B cell (primary cell): ENCODE data around the gene CCDC80. TPM values are rescaled to one million over a fixed set of nuclear protein-coding genes. Genes with fewer than 3 reads are reported as not detected.

Source experiments
- ATAC-seq: fragments of 200-7000 bp; cut with Tn5 transposase; one replicate; pipeline ENCODE4 v1.10.0; 2021; ENCODE audit warnings: low read depth, mild to moderate bottlenecking, moderate number of reproducible peaks, moderate library complexity
- CTCF ChIA-PET: fragments of 350-600 bp; sonication (Branson Sonifier 250); formaldehyde crosslinking; loops from one replicate; lab custom pipeline; 2021; ENCODE audit warnings: antibody characterized with exemption, inconsistent platforms; lab: Charles Lee
- POLR2A ChIA-PET: fragments of 350-600 bp; sonication (Branson Sonifier 250); formaldehyde crosslinking; loops from one replicate; lab custom pipeline; 2021; ENCODE audit warnings: antibody characterized with exemption; lab: Charles Lee
- DNase-seq: peaks from one replicate; pipeline ENCODE4 v3.0.0; 2013
- H2AFZ ChIP-seq: 2 replicates; pipeline ENCODE4 v1.6.1; 2012; ENCODE audit warnings: mild to moderate bottlenecking, low read depth, low read length; ENCODE audit not compliant: insufficient read depth, poor library complexity, severe bottlenecking
- H3K27ac ChIP-seq, 2 donors: 1 replicate in 1 of 2; 2 replicates in 1 of 2; pipeline ENCODE4 v1.5.1; 2012 to 2013; ENCODE audit warnings: low read length in 2 of 2, mild to moderate bottlenecking in 2 of 2, moderate library complexity in 1 of 2
- H3K27me3 ChIP-seq, 4 experiments: fragments of 200-600 bp in 1 of 4; sonication (generic) in 1 of 4; replicated peaks in 1 of 4; 1 replicate in 2 of 4; 2 replicates in 2 of 4; pipeline versions ENCODE4 v1.6.1 to v1.7.0; 2013 to 2016; ENCODE audit warnings: low read length in 3 of 4, mild to moderate bottlenecking in 2 of 4, mixed read lengths in 1 of 4, moderate library complexity in 1 of 4; ENCODE audit not compliant: insufficient read depth in 4 of 4, control insufficient read depth in 3 of 4; ENCODE audit errors: control extremely low read depth in 1 of 4
- H3K36me3 ChIP-seq, 2 experiments: replicated peaks in 1 of 2; 1 replicate in 1 of 2; 2 replicates in 1 of 2; pipeline versions ENCODE4 v1.6.1 to v1.7.1; 2013; ENCODE audit warnings: low read length in 1 of 2; ENCODE audit not compliant: insufficient read depth in 2 of 2, control insufficient read depth in 1 of 2; ENCODE audit errors: control extremely low read depth in 1 of 2, extremely low read depth in 1 of 2
- H3K4me1 ChIP-seq, 2 donors: fragments of 200-600 bp in 1 of 2; sonication (generic) in 1 of 2; 1 replicate in 1 of 2; 2 replicates in 1 of 2; pipeline versions ENCODE4 v1.5.1 to v1.6.1; 2013 to 2017; ENCODE audit warnings: low read length in 2 of 2; ENCODE audit not compliant: control insufficient read depth in 2 of 2, insufficient read depth in 2 of 2
- H3K4me2 ChIP-seq: replicated peaks from 2 replicates; pipeline ENCODE3; 2012; ENCODE audit warnings: mild to moderate bottlenecking, low read depth, low read length; ENCODE audit not compliant: poor library complexity, severe bottlenecking
- H3K4me3 ChIP-seq, 5 experiments: fragments of 200-600 bp in 1 of 5; sonication (generic) in 1 of 5; 1 replicate in 3 of 5; 2 replicates in 2 of 5; pipeline versions ENCODE4 v1.5.1 to v1.7.0; 2011 to 2016; ENCODE audit warnings: low read length in 4 of 5, mild to moderate bottlenecking in 4 of 5, low read depth in 2 of 5, control low read depth in 1 of 5, moderate library complexity in 1 of 5; ENCODE audit not compliant: insufficient read depth in 1 of 5; ENCODE audit errors: control extremely low read depth in 1 of 5, extremely low read depth in 1 of 5
- H3K79me2 ChIP-seq: fragments of 200-600 bp; sonication (generic); one replicate; pipeline ENCODE4 v1.6.0; 2016; ENCODE audit warnings: low read length; ENCODE audit not compliant: control insufficient read depth, insufficient read depth
- H3K9ac ChIP-seq: fragments of 200-600 bp; sonication (generic); 2 replicates; pipeline ENCODE4 v1.6.1; 2017; ENCODE audit warnings: mild to moderate bottlenecking, low read length, moderate library complexity
- H3K9me3 ChIP-seq, 3 donors: one replicate each; pipeline versions ENCODE4 v1.6.1 to v1.7.1; 2013; ENCODE audit warnings: low read length in 2 of 3; ENCODE audit not compliant: control insufficient read depth in 2 of 3, insufficient read depth in 1 of 3; ENCODE audit errors: control extremely low read depth in 1 of 3
- H4K20me1 ChIP-seq: 2 replicates; pipeline ENCODE4 v1.6.0; 2012; ENCODE audit warnings: mild to moderate bottlenecking, low read length; ENCODE audit not compliant: insufficient read depth, control insufficient read depth, poor library complexity, severe bottlenecking
- H3K27ac Mint-ChIP-seq: one replicate; pipeline ENCODE4 v1.8.0; 2021; ENCODE audit warnings: mixed read lengths
- H3K27me3 Mint-ChIP-seq: one replicate; pipeline ENCODE4 v1.8.0; 2021; ENCODE audit warnings: mixed read lengths
- H3K4me1 Mint-ChIP-seq: one replicate; pipeline ENCODE4 v1.8.0; 2021; ENCODE audit warnings: mixed read lengths
- H3K4me3 Mint-ChIP-seq: one replicate; pipeline ENCODE4 v1.8.0; 2021; ENCODE audit warnings: mixed read lengths
- H3K9me3 Mint-ChIP-seq: one replicate; pipeline ENCODE4 v1.8.0; 2022; ENCODE audit warnings: mixed read lengths; ENCODE audit not compliant: insufficient read depth
- CTCF ChIP-seq: fragments of 200-600 bp; IDR thresholded peaks from one replicate; pipeline ENCODE4 v1.8.0; 2022; ENCODE audit warnings: antibody characterized with exemption, mild to moderate bottlenecking
- EZH2 ChIP-seq: IDR thresholded peaks from 2 replicates; pipeline ENCODE4 v1.6.1; 2012; ENCODE audit warnings: borderline replicate concordance, low read depth, mild to moderate bottlenecking, moderate library complexity, low read length; ENCODE audit not compliant: insufficient read depth, poor library complexity, severe bottlenecking
- WGBS: methylation state at CpG from one replicate; pipeline ENCODE4 v1.1.5; 2013; ENCODE audit warnings: missing lambda C conversion rate; ENCODE audit not compliant: insufficient coverage; 5-methylcytosine and 5-hydroxymethylcytosine counted together
- intact Hi-C: fragments of 100-400 bp; cut with micrococcal nuclease; formaldehyde crosslinking; loops from one replicate; pipeline ENCODE4 v1.10.0; 2022
- polyA plus RNA-seq: library from polyadenylated mRNA; depleted of rRNA; stranded (reverse); fragments of >200 nt; gene quantifications from 2 replicates; pipeline ENCODE4 v1.2.3, GENCODE V29; 2012
- total RNA-seq, 2 donors: library from RNA; stranded (reverse); fragments of 120-200 nt in 1 of 2; gene quantifications; 1 replicate in 1 of 2; 2 replicates in 1 of 2; pipeline versions ENCODE4 v1.2.3 to v1.2.4, GENCODE V29; 2013 to 2022

CCDC80 gene
- total and polyA plus RNA-seq, 2 donors (not counting 1 experiment from before 2014, with no cell fraction given), result under 0.01 TPM; not detected in 1

DNA sequence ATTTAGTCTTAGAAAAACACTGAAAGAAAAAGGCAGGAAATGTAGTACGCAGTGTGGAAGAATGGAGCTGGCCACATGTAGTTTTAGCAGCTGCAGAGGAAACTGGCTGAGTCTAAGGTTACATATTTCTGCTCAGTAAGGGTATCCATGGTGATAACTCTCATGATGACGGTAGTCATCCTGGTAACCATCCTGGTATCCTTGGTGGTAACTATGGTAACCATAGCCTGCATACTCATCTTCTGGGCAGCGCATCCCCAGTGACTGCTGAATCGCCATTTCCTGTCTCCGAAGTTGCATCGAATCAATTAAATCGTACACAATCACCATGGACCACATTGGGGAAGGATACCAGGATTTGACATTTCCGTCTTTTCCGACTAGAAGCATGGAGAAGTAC is 35.7 kb downstream of the CCDC80 start:
- ATAC-seq, result no peak

DNA sequence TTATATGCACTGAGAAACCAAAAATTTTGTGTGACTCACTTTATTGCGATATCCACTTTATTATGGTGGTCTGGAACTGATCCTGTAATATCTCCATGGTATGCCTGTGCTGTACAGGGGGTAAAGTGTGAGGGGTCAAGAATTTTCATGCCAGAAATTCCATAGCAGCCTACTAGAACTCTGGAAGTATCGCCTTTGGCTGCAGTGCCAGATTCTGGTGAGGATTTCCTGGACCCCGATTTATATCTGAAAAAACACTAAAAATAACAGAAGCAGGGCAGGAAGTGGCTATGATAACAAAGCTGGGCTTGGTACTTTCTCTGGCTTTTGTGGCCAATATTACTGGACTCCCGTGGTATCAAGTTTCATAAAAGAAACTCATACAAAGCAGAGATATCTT is 36.4 kb downstream of the CCDC80 start:
- peaks cover 4% of the 10 kb centered on the region for H3K27me3 Mint-ChIP-seq
- no peak overlapping the region for H2AFZ ChIP-seq
- TF ChIP-seq EZH2, result no peak
- no peak for TF ChIP-seq CTCF
- H4K20me1 ChIP-seq, result no peaks in the 10 kb centered on the region
- intact Hi-C loops, result no loop called here
- no peak for DNase-seq
- no peak overlapping the region for H3K27ac Mint-ChIP-seq
- ChIA-PET CTCF (interaction anchor here (0.5 kb wide), 1 partner anchor 311 kb away, joined by 3 read pairs; no protein-coding TSS in a partner anchor), POLR2A (no interaction called here)
- no peak overlapping the region for H3K27ac ChIP-seq
- no peaks in the 10 kb centered on the region for H3K36me3 ChIP-seq
- H3K4me2 ChIP-seq, result no peak overlapping the region
- no peaks in the 10 kb centered on the region for H3K9me3 ChIP-seq
- no peak overlapping the region for H3K4me3 Mint-ChIP-seq
- no peaks in the 10 kb centered on the region for H3K9me3 Mint-ChIP-seq
- H3K4me3 ChIP-seq, result no peak overlapping the region
- peaks cover 7% of the 10 kb centered on the region for H3K4me1 Mint-ChIP-seq
- no CpG with 5 or more reads among the region's 4 CpGs for WGBS
- ATAC-seq, result no peak
- H3K79me2 ChIP-seq, result no peaks in the 10 kb centered on the region
- no peak overlapping the region for H3K9ac ChIP-seq
- H3K4me1 ChIP-seq, result no peaks in the 10 kb centered on the region
- no peaks in the 10 kb centered on the region for H3K27me3 ChIP-seq

More for the DNA sequence above, 35.7 kb downstream of the CCDC80 start:
- H3K4me3 Mint-ChIP-seq, result no peak overlapping the region
- Histone ChIP-seq H3K4me3 (no peak overlapping the region), H4K20me1 (no peaks in the 10 kb centered on the region), H3K36me3 (no peaks in the 10 kb centered on the region), H3K27ac (no peak overlapping the region), H3K9ac (no peak overlapping the region), H3K4me1 (no peaks in the 10 kb centered on the region), H3K27me3 (no peaks in the 10 kb centered on the region), H2AFZ (no peak overlapping the region), H3K4me2 (no peak overlapping the region), H3K79me2 (no peaks in the 10 kb centered on the region), H3K9me3 (no peaks in the 10 kb centered on the region)
- POLR2A ChIA-PET, result no interaction called here
- no peaks in the 10 kb centered on the region for H3K9me3 Mint-ChIP-seq
- WGBS, result 77% methylated on average over 9 of the region's 9 CpGs
- no peak for DNase-seq
- H3K27ac Mint-ChIP-seq, result no peak overlapping the region
- CTCF ChIA-PET, result interaction anchor here (2.6 kb wide), 1 partner anchor 37 kb away, joined by 8 read pairs; no protein-coding TSS in a partner anchor
- intact Hi-C loops, result no loop called here
- TF ChIP-seq EZH2 (no peak), CTCF (no peak)
- H3K27me3 Mint-ChIP-seq, result peaks cover 4% of the 10 kb centered on the region
- H3K4me1 Mint-ChIP-seq, result peaks cover 7% of the 10 kb centered on the region
